Activated CD8-positive, alpha-beta T cell treated with anti-CD3 and anti-CD28 coated beads, Interleukin-2, amount 10 ng/mL, durations not matched to agents 7 days and 5 days (primary cell): ENCODE results near the gene KLB. TPM values are rescaled to one million over a fixed set of nuclear protein-coding genes. Genes with fewer than 3 reads are reported as not detected.
"Not testable (repeated sequence)": the region's sequence is repeated elsewhere in the genome, so short reads cannot be mapped to it uniquely, and the experiment has no call there.

Experiments
- ATAC-seq: fragments of 150-1000 bp; cut with Tn5 transposase; one replicate; pipeline ENCODE4 v1.10.0; 2021; ENCODE audit warnings: moderate library complexity
- CTCF ChIA-PET: fragments of 350-600 bp; sonication (Branson Sonifier 250); formaldehyde crosslinking; loops from one replicate; lab custom pipeline; 2021; ENCODE audit warnings: antibody characterized with exemption; lab: Charles Lee
- POLR2A ChIA-PET: fragments of 350-600 bp; sonication (Branson Sonifier 250); formaldehyde crosslinking; loops from one replicate; lab custom pipeline; 2021; ENCODE audit warnings: antibody characterized with exemption; lab: Charles Lee
- DNase-seq: peaks from one replicate; pipeline ENCODE4 v3.0.0-alpha.2; 2020
- H3K27ac Mint-ChIP-seq: one replicate; pipeline ENCODE4 v1.8.0; 2021; ENCODE audit warnings: mild to moderate bottlenecking, mixed read lengths
- H3K27me3 Mint-ChIP-seq: one replicate; pipeline ENCODE4 v1.8.0; 2021; ENCODE audit warnings: low read depth, mixed read lengths
- H3K36me3 Mint-ChIP-seq: one replicate; pipeline ENCODE4 v1.8.0; 2021; ENCODE audit warnings: low read depth, mixed read lengths
- H3K4me1 Mint-ChIP-seq: one replicate; pipeline ENCODE4 v1.8.0; 2021; ENCODE audit warnings: low read depth, mixed read lengths
- H3K4me3 Mint-ChIP-seq: one replicate; pipeline ENCODE4 v1.8.0; 2021; ENCODE audit warnings: mild to moderate bottlenecking, mixed read lengths
- H3K9me3 Mint-ChIP-seq: one replicate; pipeline ENCODE4 v1.8.0; 2022; ENCODE audit warnings: mixed read lengths; ENCODE audit not compliant: insufficient read depth
- total RNA-seq, 2 experiments: library from RNA; stranded (reverse); gene quantifications; one replicate each; pipeline ENCODE4 v1.2.3, GENCODE V29; 2021

The KLB gene
- total RNA-seq, 2 experiments from 2014 or later: not detected

GRCh38 chr4:39375478-39375877 is 31.3 kb upstream of the KLB start:
- H3K9me3 Mint-ChIP-seq: peaks cover 26% of the 10 kb centered on the region
- POLR2A ChIA-PET: no interaction called here
- DNase-seq (no peak), ATAC-seq (no peak)
- no peak overlapping the region for H3K4me3 Mint-ChIP-seq
- peaks cover 19% of the 10 kb centered on the region for H3K27me3 Mint-ChIP-seq
- CTCF ChIA-PET: interaction anchor here (0.6 kb wide), 1 partner anchor 1265 kb away, joined by 3 read pairs; no protein-coding TSS in a partner anchor
- no peak overlapping the region for H3K27ac Mint-ChIP-seq
- peaks cover 7% of the 10 kb centered on the region for H3K36me3 Mint-ChIP-seq
- no peaks in the 10 kb centered on the region for H3K4me1 Mint-ChIP-seq

- H3K36me3 Mint-ChIP-seq: no peaks in the 10 kb centered on the region
- H3K4me1 Mint-ChIP-seq: no peaks in the 10 kb centered on the region
- DNase-seq (no peak), ATAC-seq (peak; percentile 23)
- H3K27ac Mint-ChIP-seq: no peak overlapping the region
- H3K9me3 Mint-ChIP-seq: peaks cover 13% of the 10 kb centered on the region
- no peak overlapping the region for H3K4me3 Mint-ChIP-seq
- POLR2A ChIA-PET: no interaction called here
- peaks cover 24% of the 10 kb centered on the region for H3K27me3 Mint-ChIP-seq
- CTCF ChIA-PET: no interaction called here
These were observed 23.0 kb upstream of the KLB start for GRCh38 chr4:39383690-39384089.

GRCh38 chr4:39384563-39384962 is 22.2 kb upstream of the KLB start:
- no peak for ATAC-seq
- no peaks in the 10 kb centered on the region for H3K36me3 Mint-ChIP-seq
- ChIA-PET CTCF (no interaction called here), POLR2A (no interaction called here)
- DNase-seq: no peak
- H3K27me3 Mint-ChIP-seq: peaks cover 20% of the 10 kb centered on the region
- no peak overlapping the region for H3K4me3 Mint-ChIP-seq
- no peak overlapping the region for H3K27ac Mint-ChIP-seq
- peaks cover 10% of the 10 kb centered on the region for H3K9me3 Mint-ChIP-seq
- no peaks in the 10 kb centered on the region for H3K4me1 Mint-ChIP-seq

- Mint-ChIP-seq H3K27me3 (peaks cover 4% of the 10 kb centered on the region), H3K4me1 (no peaks in the 10 kb centered on the region), H3K4me3 (no peak overlapping the region), H3K36me3 (no peaks in the 10 kb centered on the region), H3K9me3 (no peaks in the 10 kb centered on the region), H3K27ac (no peak overlapping the region)
- CTCF ChIA-PET: no interaction called here
- DNase-seq (no peak), ATAC-seq (no peak)
- POLR2A ChIA-PET: no interaction called here
These were observed 16.1 kb upstream of the KLB start for GRCh38 chr4:39390603-39391002.

- no peaks in the 10 kb centered on the region for H3K9me3 Mint-ChIP-seq
- ATAC-seq (no peak), DNase-seq (no peak)
- H3K27me3 Mint-ChIP-seq: peaks cover 4% of the 10 kb centered on the region
- no peak overlapping the region for H3K27ac Mint-ChIP-seq
- CTCF ChIA-PET: no interaction called here
- POLR2A ChIA-PET: no interaction called here
- no peaks in the 10 kb centered on the region for H3K36me3 Mint-ChIP-seq
- H3K4me3 Mint-ChIP-seq: no peak overlapping the region
- no peaks in the 10 kb centered on the region for H3K4me1 Mint-ChIP-seq
These were observed 12.0 kb upstream of the KLB start for GRCh38 chr4:39394706-39395105.

- H3K27ac Mint-ChIP-seq, H3K4me1 Mint-ChIP-seq, H3K36me3 Mint-ChIP-seq, H3K9me3 Mint-ChIP-seq, CTCF ChIA-PET, H3K4me3 Mint-ChIP-seq, ATAC-seq, POLR2A ChIA-PET, DNase-seq, H3K27me3 Mint-ChIP-seq: not testable (repeated sequence)
These were observed 5.1 kb upstream of the KLB start for GRCh38 chr4:39401640-39402039.

- no peaks in the 10 kb centered on the region for H3K9me3 Mint-ChIP-seq
- H3K27me3 Mint-ChIP-seq: peaks cover 5% of the 10 kb centered on the region
- DNase-seq: no peak
- ChIA-PET POLR2A (interaction anchor here (0.7 to 1.1 kb wide), 2 partner anchors 9 to 51 kb away, joined by 3 to 5 read pairs; partner anchors contain the start of genes LIAS and RPL9), CTCF (interaction anchor here (0.6 to 1.2 kb wide), 2 partner anchors 42 to 255 kb away, joined by 3 read pairs; no protein-coding TSS in a partner anchor)
- H3K4me1 Mint-ChIP-seq: no peaks in the 10 kb centered on the region
- no peaks in the 10 kb centered on the region for H3K36me3 Mint-ChIP-seq
- ATAC-seq: no peak
- H3K4me3 Mint-ChIP-seq: no peak overlapping the region
- H3K27ac Mint-ChIP-seq: no peak overlapping the region
These were observed 805 bp downstream of the KLB start for GRCh38 chr4:39407584-39407885.

GRCh38 chr4:39410415-39410814 is 3.7 kb downstream of the KLB start:
- CTCF ChIA-PET: no interaction called here
- H3K36me3 Mint-ChIP-seq: no peaks in the 10 kb centered on the region
- POLR2A ChIA-PET: no interaction called here

GRCh38 chr4:39411561-39411960 is 4.8 kb downstream of the KLB start:
- POLR2A ChIA-PET, H3K27ac Mint-ChIP-seq, ATAC-seq, H3K4me3 Mint-ChIP-seq, H3K27me3 Mint-ChIP-seq, CTCF ChIA-PET, H3K9me3 Mint-ChIP-seq, DNase-seq, H3K4me1 Mint-ChIP-seq, H3K36me3 Mint-ChIP-seq: not testable (repeated sequence)

More at GRCh38 chr4:39410415-39410814, 3.7 kb downstream of the KLB start:
- ATAC-seq (no peak), DNase-seq (no peak)
- peaks cover 5% of the 10 kb centered on the region for H3K27me3 Mint-ChIP-seq
- H3K4me1 Mint-ChIP-seq: no peaks in the 10 kb centered on the region
- H3K4me3 Mint-ChIP-seq: no peak overlapping the region
- no peaks in the 10 kb centered on the region for H3K9me3 Mint-ChIP-seq
- H3K27ac Mint-ChIP-seq: no peak overlapping the region

GRCh38 chr4:39415678-39416283 is 9.1 kb downstream of the KLB start:
- H3K9me3 Mint-ChIP-seq: no peaks in the 10 kb centered on the region
- CTCF ChIA-PET: no interaction called here
- H3K27ac Mint-ChIP-seq: no peak overlapping the region
- H3K36me3 Mint-ChIP-seq: no peaks in the 10 kb centered on the region
- H3K27me3 Mint-ChIP-seq: peaks cover 4% of the 10 kb centered on the region
- DNase-seq (no peak), ATAC-seq (no peak)
- H3K4me1 Mint-ChIP-seq: no peaks in the 10 kb centered on the region
- no peak overlapping the region for H3K4me3 Mint-ChIP-seq
- POLR2A ChIA-PET: no interaction called here

- CTCF ChIA-PET: no interaction called here
- no peak overlapping the region for H3K4me3 Mint-ChIP-seq
- H3K36me3 Mint-ChIP-seq: no peaks in the 10 kb centered on the region
- H3K27me3 Mint-ChIP-seq: peaks cover 4% of the 10 kb centered on the region
- no peak for DNase-seq
- no peaks in the 10 kb centered on the region for H3K9me3 Mint-ChIP-seq
- ATAC-seq: no peak
- H3K4me1 Mint-ChIP-seq: no peaks in the 10 kb centered on the region
- H3K27ac Mint-ChIP-seq: no peak overlapping the region
- POLR2A ChIA-PET: no interaction called here
These were observed 15.5 kb downstream of the KLB start for GRCh38 chr4:39422247-39422646.

- H3K9me3 Mint-ChIP-seq, H3K36me3 Mint-ChIP-seq, H3K27me3 Mint-ChIP-seq, ATAC-seq, H3K4me1 Mint-ChIP-seq, H3K4me3 Mint-ChIP-seq, H3K27ac Mint-ChIP-seq, DNase-seq, CTCF ChIA-PET, POLR2A ChIA-PET: not testable (repeated sequence)
These were observed 18.6 kb downstream of the KLB start for GRCh38 chr4:39425297-39425696.

- ATAC-seq (no peak), DNase-seq (no peak)
- no peaks in the 10 kb centered on the region for H3K4me1 Mint-ChIP-seq
- H3K4me3 Mint-ChIP-seq: no peak overlapping the region
- peaks cover 2% of the 10 kb centered on the region for H3K27me3 Mint-ChIP-seq
- ChIA-PET CTCF (no interaction called here), POLR2A (interaction anchor here (0.7 kb wide), 1 partner anchor 442 kb away, joined by 3 read pairs; no protein-coding TSS in a partner anchor)
- H3K36me3 Mint-ChIP-seq: no peaks in the 10 kb centered on the region
- H3K9me3 Mint-ChIP-seq: no peaks in the 10 kb centered on the region
- no peak overlapping the region for H3K27ac Mint-ChIP-seq
These were observed 20.0 kb downstream of the KLB start for GRCh38 chr4:39426728-39427127.
